ENCODE measurements around the gene GSN.

Gene GSN

DNA sequence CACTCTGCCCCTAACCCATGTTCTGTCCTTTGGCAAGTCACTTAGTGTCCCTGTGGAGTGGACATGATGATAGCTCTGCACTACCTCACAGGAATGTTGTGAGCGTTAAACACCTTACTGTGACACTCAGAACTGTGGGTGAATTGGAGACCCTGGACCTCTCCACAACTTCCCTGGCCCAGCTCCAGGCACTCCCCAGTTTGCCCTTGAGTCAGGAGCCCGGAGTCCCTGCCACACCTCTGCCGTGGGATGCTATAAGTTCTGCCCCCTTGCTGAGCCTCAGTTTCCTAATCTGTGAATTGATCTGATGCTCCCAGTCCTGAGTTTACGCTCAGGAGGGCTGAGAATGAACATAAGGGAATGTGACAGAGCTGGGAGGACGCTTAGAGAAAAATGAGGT, 34.4 kb downstream of the GSN start:
- DNase-seq (ENCODE audit: low read depth in 1 of 2, low spot score in 1 of 2) = no peak

DNA sequence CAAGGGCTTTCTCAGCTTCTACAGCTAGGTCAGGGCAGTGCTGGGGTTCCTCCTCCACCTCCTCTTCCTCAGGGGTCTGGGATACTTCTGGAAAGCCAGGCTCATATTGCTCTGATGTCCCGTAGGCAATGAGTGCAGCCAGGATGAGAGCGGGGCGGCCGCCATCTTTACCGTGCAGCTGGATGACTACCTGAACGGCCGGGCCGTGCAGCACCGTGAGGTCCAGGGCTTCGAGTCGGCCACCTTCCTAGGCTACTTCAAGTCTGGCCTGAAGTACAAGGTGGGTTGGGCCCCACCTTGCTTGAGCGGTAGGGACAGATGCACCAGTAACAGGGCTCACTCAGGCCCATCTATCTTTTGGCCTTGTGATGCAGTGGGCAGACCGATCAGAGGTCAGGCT, 34.8 kb downstream of the GSN start:
- no peak for DNase-seq (ENCODE audit: low read depth in 1 of 2, low spot score in 1 of 2)

DNA sequence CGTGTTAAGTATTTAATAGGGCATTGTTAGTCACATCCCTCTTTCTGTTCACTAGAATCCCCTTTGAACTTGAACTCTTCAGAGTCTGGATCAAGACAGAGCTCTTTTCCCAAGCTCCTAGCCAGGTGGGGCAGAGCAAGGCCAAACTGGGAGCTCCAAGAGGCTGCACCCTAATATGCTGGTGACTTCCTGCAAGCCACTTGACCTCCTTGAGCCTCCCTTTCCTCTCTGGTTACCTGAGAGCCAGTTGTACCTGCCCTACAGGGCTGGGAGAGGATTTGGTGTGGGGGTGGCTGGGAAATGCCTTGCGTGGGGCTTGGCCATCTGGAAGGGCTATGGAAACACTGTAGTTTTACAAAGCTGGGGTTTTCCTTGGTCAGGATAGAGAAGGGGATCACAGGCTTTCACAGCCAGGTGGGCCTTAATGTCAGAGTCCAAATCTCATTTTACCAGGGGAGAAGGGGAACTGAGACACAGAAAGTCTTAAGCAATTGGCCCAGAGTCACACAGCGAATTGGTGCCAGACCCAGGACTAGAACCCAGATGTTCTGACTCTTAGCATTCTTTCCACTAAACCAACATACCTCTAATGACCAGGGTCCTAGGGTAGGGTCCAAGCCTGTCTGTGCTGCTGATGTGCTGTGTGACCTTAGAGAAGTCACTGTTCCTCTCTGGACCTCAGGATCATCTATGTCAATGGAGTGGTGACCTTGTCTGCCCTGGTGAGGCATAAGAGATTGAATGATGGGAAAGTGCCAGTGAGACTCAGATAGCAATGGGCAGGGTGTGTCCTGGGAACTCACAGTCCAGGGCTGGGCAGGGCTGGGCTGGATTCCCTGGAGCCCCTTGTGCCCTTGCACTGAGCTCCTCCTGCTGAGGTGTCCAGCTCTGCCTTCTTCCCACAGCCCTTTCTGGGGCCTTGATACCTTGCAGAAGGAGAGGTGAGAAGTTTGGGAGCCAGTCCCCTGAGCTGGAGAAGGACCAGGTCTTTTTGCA, 35.8 kb downstream of the GSN start:
- DNase-seq (ENCODE audit: low read depth in 1 of 2, low spot score in 1 of 2) = no peak

DNA sequence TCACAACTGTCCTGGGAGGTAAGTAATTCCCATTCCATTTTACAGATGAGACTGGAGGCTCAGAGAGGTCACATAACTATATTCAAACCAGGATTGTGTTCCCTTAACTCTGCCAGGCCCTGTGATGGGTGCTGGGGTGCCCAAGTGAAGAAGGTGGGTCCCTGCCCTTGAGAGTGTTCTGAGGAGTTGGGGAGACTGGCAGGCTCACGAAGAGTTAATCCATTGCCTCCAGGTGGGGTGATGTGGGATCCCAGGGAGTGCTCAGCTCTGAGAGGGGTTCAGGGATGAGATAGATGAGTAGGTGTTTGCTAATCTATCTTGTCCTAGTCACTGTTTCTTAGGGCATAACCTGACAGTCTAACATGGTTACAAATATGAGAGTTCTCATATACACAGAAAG, 36.7 kb downstream of the GSN start:
- no peak for DNase-seq (ENCODE audit: low read depth in 1 of 2, low spot score in 1 of 2)

DNA sequence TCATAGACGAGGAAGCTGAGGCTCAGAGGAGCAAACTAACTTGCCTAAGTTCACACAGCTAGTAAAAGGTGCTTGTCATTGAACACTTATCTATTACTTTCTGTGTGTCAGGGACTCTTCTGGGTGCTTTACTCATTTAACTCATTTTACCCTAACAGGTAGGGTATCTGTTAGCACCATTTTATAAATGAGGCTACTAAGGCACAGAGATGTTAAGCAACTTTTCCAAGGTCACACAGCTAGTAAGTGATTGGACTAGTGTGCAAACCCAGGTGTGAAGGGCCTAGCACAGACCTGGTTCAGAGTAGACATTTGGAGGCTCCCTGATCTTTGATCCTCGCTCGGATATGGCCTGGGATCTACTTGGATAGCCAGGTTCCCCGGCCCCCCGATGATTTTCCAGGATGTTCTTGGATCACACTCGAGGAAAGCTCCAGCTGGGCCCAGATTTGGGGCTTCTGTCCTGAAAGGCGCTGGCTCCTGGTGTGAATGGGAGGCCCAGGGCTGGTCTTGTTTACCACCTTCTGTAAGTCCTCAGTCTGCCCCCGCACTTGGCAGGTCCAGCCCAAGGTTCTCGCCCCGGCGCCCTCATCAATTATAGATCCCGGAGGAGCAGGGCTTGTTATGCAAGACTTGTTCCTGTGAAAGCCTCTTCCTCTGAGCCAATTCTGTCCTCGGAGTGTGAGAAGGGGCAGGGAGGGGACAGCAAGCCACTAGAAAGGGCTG, 37.5 kb downstream of the GSN start:
- no peak for DNase-seq (ENCODE audit: low read depth in 1 of 2, low spot score in 1 of 2)

DNA sequence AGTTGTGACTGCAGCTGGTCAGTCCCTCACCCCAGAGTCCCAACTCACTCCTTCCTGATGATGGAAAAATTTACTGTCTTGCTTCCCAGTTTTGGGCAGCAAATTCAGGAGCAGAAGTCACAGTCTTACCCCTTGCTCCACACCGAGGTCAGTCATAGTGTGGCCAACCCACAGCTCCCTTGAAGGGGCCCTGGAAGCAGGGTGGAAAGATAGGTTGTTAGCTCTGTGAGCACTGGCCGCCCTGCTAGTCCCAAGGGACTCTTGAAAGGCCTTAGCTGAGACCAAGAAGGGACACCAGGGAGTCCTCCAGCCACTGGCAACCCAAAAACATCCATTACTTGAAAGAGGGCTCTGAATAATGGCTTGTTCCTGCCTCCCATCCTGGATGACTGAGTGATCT, 40.0 kb downstream of the GSN start:
- DNase-seq (ENCODE audit: low read depth in 1 of 2, low spot score in 1 of 2) = no peak

DNA sequence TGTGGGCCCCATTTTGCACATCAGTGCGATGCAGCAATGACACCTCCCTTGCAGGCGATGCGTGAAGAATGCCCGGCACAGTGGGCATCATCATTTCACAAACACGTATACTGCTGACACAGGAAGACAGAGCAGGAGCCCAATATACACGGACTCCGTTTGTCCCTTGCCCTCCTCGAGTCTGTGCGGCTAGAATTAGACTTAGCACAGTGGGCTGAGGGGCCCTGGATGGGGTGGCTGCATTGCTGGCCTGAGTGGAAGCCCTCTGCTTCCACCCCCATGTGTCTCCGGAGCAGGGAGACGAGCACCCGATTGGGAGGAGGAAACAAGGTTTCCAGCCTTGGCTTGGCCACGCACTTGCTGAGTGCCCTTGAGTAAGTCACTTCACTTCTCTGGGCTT, 40.8 kb downstream of the GSN start:
- no peak for DNase-seq (ENCODE audit: low read depth in 1 of 2, low spot score in 1 of 2)

DNA sequence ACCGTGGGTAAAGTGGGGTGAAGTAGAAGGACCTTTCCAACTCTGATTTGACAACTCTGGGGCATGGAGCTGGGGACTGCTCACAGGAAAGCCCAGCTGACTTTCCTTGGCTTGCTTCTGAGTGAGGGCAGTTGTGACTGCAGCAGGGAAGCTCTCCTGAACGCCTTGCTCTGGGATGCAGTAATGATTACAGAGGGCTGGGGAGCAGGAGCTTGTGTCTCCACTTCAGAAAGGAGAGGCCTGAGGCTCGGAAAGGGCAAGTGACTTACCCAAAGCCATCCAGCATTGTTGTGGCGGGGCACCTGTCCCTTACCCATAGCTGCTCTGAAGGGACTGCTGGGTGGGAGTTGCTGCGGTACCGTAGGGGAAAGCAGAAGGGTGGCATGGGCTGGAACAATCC, 41.2 kb downstream of the GSN start:
- DNase-seq (ENCODE audit: low read depth in 1 of 2, low spot score in 1 of 2) = no peak

DNA sequence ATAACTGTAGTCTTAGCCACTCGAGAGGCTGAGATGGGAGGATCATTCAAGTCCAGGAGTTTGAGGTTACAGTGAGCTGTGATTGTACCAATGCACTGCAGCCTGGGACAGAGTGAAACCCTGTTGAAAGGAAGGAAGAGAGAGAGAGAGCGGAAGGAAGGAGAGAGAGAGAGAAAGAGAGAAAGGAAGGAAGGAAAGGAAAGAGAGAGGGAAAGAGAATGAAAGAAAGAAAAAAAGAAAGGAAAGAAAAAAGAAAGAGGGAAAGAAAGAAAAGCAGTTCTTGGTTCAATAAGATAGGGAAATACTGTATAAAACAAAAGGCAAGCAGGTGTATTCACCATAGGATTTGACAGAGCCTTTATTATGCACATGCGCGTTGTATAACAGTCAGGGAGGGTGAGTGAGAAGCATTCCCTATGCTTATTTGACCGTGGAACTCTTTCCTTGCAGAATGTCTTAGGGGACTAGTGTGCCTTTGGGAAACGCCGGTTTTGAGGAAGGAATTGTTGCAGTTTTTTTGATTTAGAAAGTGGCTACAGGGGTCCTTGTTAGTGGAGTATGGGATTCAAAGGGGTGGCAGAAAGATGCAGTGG, 42.0 kb downstream of the GSN start:
- no peak for DNase-seq (ENCODE audit: low read depth in 1 of 2, low spot score in 1 of 2)

DNA sequence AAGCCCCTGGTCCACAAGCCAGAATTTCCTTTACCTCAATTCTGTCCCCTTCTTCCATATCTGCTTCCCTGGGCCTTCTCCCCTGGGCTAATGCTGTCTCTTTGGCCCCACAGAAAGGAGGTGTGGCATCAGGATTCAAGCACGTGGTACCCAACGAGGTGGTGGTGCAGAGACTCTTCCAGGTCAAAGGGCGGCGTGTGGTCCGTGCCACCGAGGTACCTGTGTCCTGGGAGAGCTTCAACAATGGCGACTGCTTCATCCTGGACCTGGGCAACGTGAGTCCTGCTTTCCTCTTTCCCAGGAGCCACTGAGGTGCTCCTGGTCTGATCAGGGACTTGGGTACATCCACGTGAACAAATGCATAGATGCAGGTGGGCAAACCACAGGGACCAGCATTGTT, 42.6 kb downstream of the GSN start:
- DNase-seq (ENCODE audit: low read depth in 1 of 2, low spot score in 1 of 2) = no peak

DNA sequence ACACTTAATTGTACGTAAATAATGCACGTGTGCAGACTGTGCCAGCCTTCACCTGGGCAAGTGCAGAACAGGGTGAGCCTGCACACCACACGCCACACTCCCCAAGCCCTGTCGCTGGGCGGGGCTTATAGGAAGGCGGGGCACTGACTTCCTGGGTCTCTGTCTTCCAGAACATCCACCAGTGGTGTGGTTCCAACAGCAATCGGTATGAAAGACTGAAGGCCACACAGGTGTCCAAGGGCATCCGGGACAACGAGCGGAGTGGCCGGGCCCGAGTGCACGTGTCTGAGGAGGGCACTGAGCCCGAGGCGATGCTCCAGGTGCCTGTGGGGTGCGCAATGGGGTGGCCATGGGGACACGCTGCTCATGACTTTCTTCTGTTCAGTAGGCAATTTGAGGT, 44.2 kb downstream of the GSN start:
- no peak for DNase-seq (ENCODE audit: low read depth in 1 of 2, low spot score in 1 of 2)

DNA sequence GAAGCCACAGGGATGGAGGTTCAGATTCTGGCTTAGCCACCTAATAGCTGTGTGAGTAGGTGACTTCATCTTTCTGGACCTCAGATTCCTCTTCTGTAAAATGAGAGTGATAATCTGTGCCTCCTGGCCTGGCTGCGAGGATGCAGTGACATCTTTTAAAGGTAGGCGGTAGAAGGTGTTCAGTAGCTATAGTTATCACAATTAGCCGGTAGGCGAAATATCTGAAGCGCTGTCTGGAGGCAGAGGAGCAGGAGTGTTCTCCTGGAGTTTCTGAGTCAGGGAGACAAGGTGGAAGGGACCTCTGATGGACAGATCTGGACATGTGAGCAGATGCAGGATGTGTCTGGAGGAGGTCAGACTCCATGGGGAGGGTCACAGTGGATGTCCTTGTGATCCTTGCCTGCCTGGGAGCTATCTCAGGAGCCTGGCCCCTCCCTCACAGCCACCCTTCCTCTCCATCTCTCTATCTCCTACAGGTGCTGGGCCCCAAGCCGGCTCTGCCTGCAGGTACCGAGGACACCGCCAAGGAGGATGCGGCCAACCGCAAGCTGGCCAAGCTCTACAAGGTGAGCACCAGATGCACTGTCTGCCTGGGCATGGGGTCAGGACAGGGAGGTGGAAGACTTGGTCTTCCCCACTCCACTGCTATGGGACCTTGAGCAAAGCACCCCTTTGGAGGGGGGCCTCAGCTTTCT, 45.6 kb downstream of the GSN start:
- no peak for DNase-seq (ENCODE audit: low read depth in 1 of 2, low spot score in 1 of 2)

DNA sequence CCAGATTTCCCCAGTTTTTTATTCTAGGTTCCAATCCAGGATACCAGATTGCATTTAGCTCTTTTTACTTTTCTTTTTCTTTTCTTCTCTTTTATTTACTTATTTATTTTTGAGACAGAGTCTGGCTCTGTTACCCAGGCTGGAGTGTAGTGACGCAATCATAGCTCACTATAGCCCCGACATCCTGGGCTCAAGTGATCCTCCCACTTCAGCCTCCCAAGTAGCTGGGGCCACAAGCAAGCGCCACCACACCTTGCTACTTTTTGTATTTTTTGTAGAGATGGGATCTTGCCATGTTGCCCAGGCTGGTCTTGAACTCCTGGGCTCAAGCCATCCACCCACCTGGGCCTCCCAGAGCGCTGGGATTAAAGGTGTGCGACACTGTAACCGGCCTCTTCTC, 48.4 kb downstream of the GSN start:
- no peak for DNase-seq (ENCODE audit: low read depth in 1 of 2, low spot score in 1 of 2)

DNA sequence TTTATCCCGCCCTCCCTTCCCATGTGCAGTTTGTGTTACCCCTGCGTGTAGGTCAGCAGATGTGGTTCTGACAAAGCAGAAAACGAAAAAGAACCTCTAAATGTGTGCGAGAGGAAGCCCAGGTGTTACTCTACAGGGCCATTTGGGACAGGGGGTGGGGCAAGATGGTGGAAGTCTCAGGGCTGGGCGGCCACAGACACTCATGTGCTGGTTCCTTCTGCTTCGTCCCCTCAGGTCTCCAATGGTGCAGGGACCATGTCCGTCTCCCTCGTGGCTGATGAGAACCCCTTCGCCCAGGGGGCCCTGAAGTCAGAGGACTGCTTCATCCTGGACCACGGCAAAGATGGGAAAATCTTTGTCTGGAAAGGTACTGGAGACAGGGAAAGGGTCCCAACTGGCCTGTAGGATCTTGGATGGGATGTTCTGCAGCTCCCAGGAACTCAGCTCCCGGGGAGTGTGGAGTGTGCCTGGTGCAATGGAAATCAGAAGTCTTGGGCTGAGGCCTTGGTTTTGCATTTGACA, 49.0 kb downstream of the GSN start:
- no peak for DNase-seq (ENCODE audit: low read depth in 1 of 2, low spot score in 1 of 2)

DNA sequence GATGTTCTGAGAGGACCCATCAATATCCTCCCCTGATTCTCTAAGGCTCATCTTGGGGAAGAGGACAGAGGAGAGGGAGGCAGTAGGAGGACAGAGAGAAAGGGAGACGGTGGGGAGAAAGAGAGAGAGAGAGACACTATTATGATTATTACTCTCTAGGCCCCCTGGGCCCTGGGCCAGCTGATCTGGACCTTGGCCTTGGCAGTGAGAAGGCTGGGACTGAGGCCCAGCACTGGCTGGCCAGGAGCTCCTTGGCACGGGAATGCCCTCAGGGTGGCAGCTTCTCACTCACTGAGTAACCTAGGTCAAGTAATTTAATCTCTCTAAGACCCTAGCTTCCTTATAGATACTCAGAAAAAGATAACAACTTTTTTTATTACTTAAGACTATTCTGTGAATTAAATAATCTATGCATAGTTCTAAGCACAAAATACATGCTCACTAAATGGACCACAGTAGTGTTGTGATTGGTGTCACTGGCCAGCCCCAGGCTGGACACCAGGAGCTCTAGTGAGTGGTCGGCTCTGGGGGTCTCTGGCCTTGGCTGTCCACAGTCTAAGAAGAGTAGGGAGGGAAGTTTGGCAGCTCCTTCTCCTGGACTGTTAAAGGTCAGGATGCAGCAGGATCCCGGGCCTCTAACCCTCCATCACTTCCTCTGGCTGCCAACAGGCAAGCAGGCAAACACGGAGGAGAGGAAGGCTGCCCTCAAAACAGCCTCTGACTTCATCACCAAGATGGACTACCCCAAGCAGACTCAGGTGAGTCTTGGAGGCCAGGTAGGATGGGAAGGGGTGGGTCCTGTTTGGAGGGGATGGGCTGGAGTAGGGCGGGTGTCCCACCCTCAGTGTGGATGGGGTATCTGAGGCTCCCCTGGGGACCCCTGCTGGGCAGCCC, 50.0 kb downstream of the GSN start:
- DNase-seq (ENCODE audit: low read depth in 1 of 2, low spot score in 1 of 2) = no peak

DNA sequence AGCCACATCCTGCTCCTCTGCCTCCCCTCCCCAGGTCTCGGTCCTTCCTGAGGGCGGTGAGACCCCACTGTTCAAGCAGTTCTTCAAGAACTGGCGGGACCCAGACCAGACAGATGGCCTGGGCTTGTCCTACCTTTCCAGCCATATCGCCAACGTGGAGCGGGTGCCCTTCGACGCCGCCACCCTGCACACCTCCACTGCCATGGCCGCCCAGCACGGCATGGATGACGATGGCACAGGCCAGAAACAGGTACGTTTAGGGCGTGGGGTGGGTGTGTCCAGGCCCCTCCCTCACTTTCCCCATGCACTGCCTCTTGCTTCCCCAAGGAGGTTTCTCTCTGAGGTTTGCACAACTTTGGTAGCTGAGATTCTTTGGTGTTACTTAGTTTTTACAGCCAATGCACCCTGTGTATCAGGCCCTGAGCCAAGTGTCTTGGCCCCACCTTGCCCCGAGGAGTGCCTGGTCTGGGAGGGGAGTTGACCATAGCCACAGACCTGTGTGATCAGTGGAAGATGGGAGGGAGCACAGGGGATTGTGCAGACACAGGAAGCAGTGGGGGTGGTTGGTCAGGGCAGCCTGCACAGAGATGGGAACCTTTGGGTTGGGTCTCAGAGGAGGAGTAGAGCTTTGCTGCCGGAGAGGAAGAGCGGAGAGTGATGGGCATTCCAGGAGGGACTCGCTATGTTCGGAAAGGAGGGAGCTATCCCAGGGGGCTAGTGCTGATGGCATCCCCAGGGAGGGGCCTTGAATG, 50.8 kb downstream of the GSN start:
- DNase-seq (ENCODE audit: low read depth in 1 of 2, low spot score in 1 of 2) = no peak

DNA sequence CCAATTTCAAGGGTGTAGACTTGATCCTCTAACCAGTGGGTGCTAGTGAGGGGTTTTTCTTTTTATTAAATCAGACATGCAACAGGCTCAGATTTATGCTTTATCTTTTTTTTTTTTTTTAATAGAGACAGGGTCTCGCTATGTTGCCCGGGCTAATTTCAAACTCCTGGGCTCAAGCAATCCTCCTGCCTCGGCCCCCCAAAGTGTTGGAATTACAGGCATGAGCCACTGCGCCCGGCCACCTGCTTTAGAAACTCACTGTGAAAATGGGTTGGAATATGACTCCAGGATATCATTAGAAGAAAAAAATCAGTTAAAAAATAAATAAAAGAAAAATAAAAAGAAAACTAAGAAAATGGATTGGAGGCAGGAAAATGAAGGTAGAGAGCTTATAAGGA, 51.4 kb downstream of the GSN start:
- DNase-seq (ENCODE audit: low read depth in 1 of 2, low spot score in 1 of 2) = no peak

DNA sequence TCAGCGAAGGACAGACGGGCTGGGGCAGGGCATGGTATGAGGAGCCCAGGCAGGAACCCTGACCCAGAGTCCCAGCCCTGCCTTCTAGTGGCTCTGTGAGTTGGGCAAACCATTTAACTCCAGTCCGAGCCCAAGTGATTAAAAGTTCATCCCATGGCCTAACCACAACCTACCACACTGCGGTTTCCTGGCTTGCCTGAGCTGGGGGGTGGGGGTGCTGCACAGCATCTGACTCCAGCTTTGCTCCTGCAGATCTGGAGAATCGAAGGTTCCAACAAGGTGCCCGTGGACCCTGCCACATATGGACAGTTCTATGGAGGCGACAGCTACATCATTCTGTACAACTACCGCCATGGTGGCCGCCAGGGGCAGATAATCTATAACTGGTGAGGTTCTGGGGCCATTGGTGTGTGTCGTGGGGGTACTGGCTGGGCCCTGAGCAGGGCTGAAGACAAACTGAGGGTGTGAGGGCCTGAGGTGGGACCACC, 53.1 kb downstream of the GSN start:
- no peak for DNase-seq (ENCODE audit: low read depth in 1 of 2, low spot score in 1 of 2)

DNA sequence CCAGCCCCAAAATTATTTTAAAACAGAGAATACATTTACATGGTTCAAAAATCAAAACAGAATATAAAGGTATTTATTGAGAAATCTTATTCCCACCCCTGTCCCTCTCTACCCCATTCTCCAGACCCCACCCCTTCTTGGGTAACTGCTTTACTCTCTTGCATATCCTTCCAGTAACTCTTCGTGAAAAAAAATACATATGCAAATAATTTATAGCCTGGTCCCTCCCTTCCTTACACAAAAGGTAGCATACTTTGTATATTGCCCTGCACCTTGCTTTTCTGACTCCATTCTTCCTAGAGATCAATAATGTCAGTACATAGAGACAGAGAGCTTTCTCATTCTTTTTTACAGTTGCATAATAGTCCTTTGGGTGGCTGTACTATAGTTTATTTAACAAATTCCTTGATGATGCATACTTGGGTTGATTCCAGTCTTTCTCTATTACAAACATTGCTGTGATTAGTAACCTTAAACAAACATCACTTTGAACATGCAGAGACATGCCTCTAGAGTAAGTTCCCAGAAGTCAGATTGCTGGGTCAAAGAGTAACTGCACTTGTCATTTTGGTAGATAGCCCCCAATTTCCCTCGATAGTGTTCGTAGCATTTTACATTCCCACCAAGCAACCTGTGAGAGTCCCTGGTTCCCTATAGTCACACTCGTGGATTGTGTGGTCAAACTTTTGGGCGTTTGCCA, 54.2 kb downstream of the GSN start:
- no peak for DNase-seq (ENCODE audit: low read depth in 1 of 2, low spot score in 1 of 2)
